Measurements from ENCODE around the gene LCE1C. TPM values are rescaled to one million over a fixed set of nuclear protein-coding genes. Genes with fewer than 3 reads are reported as not detected.

The LCE1C gene
- total and polyA plus RNA-seq, 2 of the 8 experiments (the other 6 are each of a cell fraction or from before 2014, with no cell fraction given) = not detected

GRCh38 chr1:152817309-152817708 lies 10.9 kb upstream of the LCE1C start:
- TF ChIP-seq HDAC6 (IDR thresholded peaks at IDR 0.05; ENCODE audit: low read depth, low read length) (no peak), NANOG (IDR thresholded peaks at IDR 0.05; ENCODE audit: insufficient read depth, low read depth, low read length, poor library complexity, severe bottlenecking) (no peak), BRCA1 (IDR thresholded peaks at IDR 0.05; ENCODE audit: low read depth, low read length) (no peak), POU5F1 (IDR thresholded peaks at IDR 0.05; ENCODE audit: low read depth, low read length) (no peak), RFX5 (IDR thresholded peaks at IDR 0.05; ENCODE audit: borderline replicate concordance, low read depth, low read length) (no peak), RXRA (IDR thresholded peaks at IDR 0.05; ENCODE audit: insufficient read depth, low read depth, low read length) (no peak), TCF12 (IDR thresholded peaks at IDR 0.05; ENCODE audit: low read depth, low read length) (no peak), YY1 (IDR thresholded peaks at IDR 0.05; ENCODE audit: low read depth, low read length) (no peak), ZNF274 (IDR thresholded peaks at IDR 0.05; ENCODE audit: borderline replicate concordance, extremely low read depth, low read length) (no peak), POLR2A (IDR thresholded peaks at IDR 0.05; ENCODE audit: control extremely low read depth in 1 of 2, low read depth in 2 of 2, low read length in 2 of 2) (no peak), TAF7 (optimal IDR thresholded peaks at IDR 0.05; ENCODE audit: borderline replicate concordance, low read depth, low read length) (no peak)
- no peak overlapping the region for H4K8ac ChIP-seq (ENCODE audit: extremely low read depth, insufficient read depth, low read length)
- H3K27ac ChIP-seq (ENCODE audit: low read depth, low read length) = no peak overlapping the region
- no peak overlapping the region for H4K5ac ChIP-seq (ENCODE audit: insufficient read length, low read depth, low read length)
- H3K9me3 ChIP-seq (ENCODE audit: insufficient read depth in 2 of 2, low read depth in 1 of 2, low read length in 1 of 2) = peaks cover 40 to 77% of the 10 kb centered on the region in 2 experiments
- no peaks in the 10 kb centered on the region for H3K27me3 ChIP-seq (replicated peaks in 1 of 4; ENCODE audit: control insufficient read depth in 3 of 4, extremely low read depth in 1 of 4, insufficient read depth in 3 of 4, low read length in 3 of 4)
- H3K23me2 ChIP-seq (ENCODE audit: low read depth, low read length) = no peaks in the 10 kb centered on the region
- no peak overlapping the region for H3K4me3 ChIP-seq (ENCODE audit: extremely low read depth in 1 of 4, insufficient read depth in 2 of 4, low read depth in 3 of 4, low read length in 4 of 4)
- H4K20me1 ChIP-seq (replicated peaks in 1 of 2; ENCODE audit: control insufficient read depth in 1 of 2, insufficient read depth in 2 of 2, low read length in 2 of 2) = no peaks in the 10 kb centered on the region
- no peak for DNase-seq (ENCODE audit: low read depth in 1 of 2, low spot score in 2 of 2)
- no peaks in the 10 kb centered on the region for H3K4me1 ChIP-seq (replicated peaks in 1 of 4; ENCODE audit: control insufficient read depth in 3 of 4, insufficient read depth in 4 of 4, low read length in 3 of 4)
- POLR2A ChIA-PET (ENCODE audit: partially characterized antibody) = no interaction called here
- no peak overlapping the region for H3K14ac ChIP-seq (ENCODE audit: insufficient read length)
- no peak overlapping the region for H3K23ac ChIP-seq (ENCODE audit: insufficient read length)
- no peak for FAIRE-seq
- no peak overlapping the region for H3K18ac ChIP-seq (ENCODE audit: extremely low read depth, low read length)
- H3K36me3 ChIP-seq (ENCODE audit: control insufficient read depth in 2 of 4, insufficient read depth in 4 of 4, low read length in 3 of 4) = no peaks in the 10 kb centered on the region
- no peak overlapping the region for H3K4ac ChIP-seq (replicated peaks; ENCODE audit: insufficient read length, low read depth, low read length)
- H3K79me2 ChIP-seq (ENCODE audit: control insufficient read depth in 1 of 2, insufficient read depth in 2 of 2, low read length in 2 of 2) = no peaks in the 10 kb centered on the region
- no peak overlapping the region for H2BK120ac ChIP-seq (replicated peaks; ENCODE audit: low read depth, low read length)
- no peak overlapping the region for H2BK20ac ChIP-seq (ENCODE audit: low read length)
- H3K56ac ChIP-seq (replicated peaks; ENCODE audit: insufficient read length, low read depth, low read length) = no peak overlapping the region
- H3K4me2 ChIP-seq (ENCODE audit: insufficient read depth in 1 of 2, low read depth in 2 of 2, low read length in 2 of 2) = no peak overlapping the region
- no peak overlapping the region for H3K9ac ChIP-seq (replicated peaks in 1 of 4; ENCODE audit: extremely low read depth in 1 of 4, low read depth in 3 of 4, low read length in 3 of 4)
- no peak overlapping the region for H2BK5ac ChIP-seq (ENCODE audit: low read depth, low read length)
- CTCF ChIA-PET (ENCODE audit: partially characterized antibody) = interaction anchor here (1.2 kb wide), 1 partner anchor 53 kb away, joined by 4 read pairs; no protein-coding TSS in a partner anchor
- no peak overlapping the region for H4K91ac ChIP-seq (replicated peaks; ENCODE audit: insufficient read length, low read length)
- no peak overlapping the region for H2BK15ac ChIP-seq (ENCODE audit: low read length)
- no peak overlapping the region for H2AK5ac ChIP-seq (ENCODE audit: low read depth, low read length)
- WGBS, 2 experiments (ENCODE audit: extremely low coverage in 1 of 2, insufficient coverage in 1 of 2, insufficient read length in 1 of 2, insufficient replicate concordance in 2 of 2, low coverage in 1 of 2, low lambda C conversion rate in 2 of 2, missing lambda C conversion rate in 1 of 2) = 77% methylated on average over 6 of the region's 6 CpGs; no CpG with 5 or more reads in 1 of the 2 experiments
- H2AFZ ChIP-seq (ENCODE audit: low read length) = no peak overlapping the region
- no peaks in the 10 kb centered on the region for H3K79me1 ChIP-seq (ENCODE audit: low read depth, low read length)
- H2BK12ac ChIP-seq (ENCODE audit: low read depth, low read length) = no peak overlapping the region
